HG03135 (cell line): ENCODE results near the gene CASP7.

Experiments used
- ATAC-seq: cut with Tn5 transposase; IDR thresholded peaks from one replicate; pipeline ENCODE4 v1.9.1; 2021; ENCODE audit warnings: mild to moderate bottlenecking, moderate library complexity; ENCODE audit not compliant: unreplicated experiment

The CASP7 gene

DNA sequence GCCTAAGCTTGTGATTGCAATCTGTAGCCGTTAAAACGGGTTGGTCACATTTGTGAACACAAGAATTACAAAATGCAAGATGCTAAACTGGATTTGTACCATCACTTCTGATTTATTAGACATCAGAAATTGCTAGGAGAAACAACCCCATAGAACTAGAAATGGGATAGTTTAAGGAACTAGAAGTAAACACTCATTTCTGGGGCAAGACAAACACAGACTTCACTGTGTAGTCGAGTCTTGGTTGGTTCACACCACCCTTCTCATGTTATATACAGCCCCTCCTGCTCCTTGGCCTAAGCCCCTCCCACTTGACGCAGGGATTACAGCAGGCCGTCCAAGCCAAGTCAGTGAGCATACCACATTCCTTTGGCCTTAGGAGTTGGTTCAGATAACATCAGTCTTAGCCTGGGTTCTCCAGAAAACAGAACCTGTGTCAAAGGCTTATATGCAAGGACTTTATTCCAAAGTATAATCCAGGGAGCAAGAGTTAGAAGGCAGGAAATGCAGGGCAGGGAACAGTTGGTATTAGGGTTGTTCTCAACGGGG, 13.8 kb upstream of the CASP7 start:
- no peak for ATAC-seq

GRCh38 chr10:113666682-113667252, 12.9 kb upstream of the CASP7 start:
- ATAC-seq = no peak

GRCh38 chr10:113680190-113681111, 739 bp downstream of the CASP7 start:
- ATAC-seq = peak; percentile 9

- peak; percentile 61 for ATAC-seq
Observed at GRCh38 chr10:113681533-113682470, 2.1 kb downstream of the CASP7 start.

GRCh38 chr10:113683300-113683699, 3.6 kb downstream of the CASP7 start:
- no peak for ATAC-seq

DNA sequence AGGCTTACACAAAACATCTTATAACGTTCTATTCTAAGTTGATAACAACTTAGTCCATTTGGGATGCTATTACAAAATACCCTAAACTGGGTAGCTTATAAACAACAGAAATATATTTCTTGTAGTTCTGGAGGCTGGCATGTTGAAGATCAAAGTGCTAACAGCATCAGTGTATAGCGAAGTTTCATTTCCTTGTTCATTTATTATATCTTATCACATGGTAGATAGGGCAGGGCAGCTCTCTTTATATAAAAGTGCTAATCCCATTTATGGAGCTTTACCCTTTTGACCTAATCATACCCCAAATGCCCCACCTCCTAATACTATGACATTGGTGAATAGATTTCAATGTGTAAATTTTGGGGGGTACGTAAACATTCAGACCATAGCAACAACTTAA, 6.3 kb downstream of the CASP7 start:
- ATAC-seq = no peak

DNA sequence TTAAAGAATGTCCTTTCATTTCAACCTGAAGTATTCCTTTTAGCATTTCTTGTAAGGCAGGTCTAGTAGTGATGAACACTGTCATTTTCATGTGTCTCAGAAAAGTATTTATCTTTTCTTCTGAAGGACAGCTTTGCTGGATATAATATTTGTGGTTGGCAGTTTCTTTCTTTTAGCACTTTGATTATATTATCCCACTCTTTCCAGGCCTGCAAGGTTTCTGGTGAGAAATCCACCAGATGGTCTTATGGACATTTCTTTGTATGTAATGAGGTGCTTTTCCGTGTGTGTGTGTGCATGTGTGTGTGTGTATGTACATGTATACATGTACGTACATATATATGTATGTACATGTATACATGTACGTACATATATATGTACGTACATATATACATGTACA, 7.3 kb downstream of the CASP7 start:
- ATAC-seq = no peak

GRCh38 chr10:113689057-113689456, 9.3 kb downstream of the CASP7 start:
- ATAC-seq = no peak

DNA sequence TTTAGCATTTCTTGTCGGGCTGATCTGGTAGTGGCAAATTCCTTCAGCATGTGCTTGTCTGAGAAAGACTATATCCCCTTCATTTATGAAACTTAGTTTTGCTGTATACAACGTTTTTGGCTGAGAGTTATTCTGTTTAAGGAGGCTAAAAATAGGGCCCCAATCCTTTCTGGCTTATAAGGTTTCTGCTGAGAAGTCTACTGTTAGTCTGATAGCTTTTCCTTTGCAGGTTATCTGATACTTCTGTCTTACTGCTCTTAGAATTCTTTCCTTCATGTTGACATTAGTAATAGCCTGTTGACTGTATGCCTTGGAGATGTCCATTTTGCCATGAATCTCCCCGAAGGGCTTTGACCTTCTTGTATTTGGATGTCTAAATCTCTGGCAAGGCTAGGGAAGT, 9.9 kb downstream of the CASP7 start:
- ATAC-seq = no peak

DNA sequence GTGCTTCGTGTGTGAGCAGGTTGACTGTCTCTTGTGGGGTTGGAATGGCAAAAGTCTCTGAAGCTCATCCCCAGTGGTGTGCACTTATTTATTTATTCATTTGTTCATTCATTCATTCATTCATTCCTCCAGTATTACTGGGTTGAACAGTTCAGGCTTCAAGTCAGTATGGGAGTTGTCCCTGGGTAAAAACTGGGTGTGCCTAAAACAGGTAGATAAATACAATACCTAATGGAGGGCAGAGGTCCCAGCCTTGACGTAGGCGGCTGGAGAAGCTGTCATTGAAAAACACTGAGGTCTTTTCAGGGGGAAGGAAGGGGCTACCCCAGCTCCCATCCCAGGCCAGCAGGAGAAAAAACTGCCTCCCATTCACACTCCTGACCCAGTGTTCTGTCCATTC, 11.0 kb downstream of the CASP7 start:
- ATAC-seq = no peak

DNA sequence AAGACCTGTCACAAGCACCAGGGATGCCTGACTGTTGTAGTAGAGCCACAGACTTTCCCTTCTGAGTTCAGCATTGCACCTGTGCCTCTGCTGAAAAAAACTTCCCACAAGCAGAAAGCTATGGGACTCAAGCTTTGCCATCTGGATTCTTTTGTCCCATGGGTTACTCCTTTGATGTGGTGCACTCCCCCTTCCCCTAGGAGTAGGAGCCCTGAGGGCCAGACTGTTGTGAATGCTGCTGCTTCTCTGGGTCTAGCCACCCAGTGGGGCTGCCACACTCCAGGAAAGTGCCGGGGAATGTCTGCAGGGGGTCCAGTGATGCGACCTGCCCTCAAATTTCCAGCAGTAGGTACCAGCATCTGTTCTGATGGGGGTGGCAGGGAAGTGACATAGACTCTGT, 11.7 kb downstream of the CASP7 start:
- ATAC-seq = no peak

DNA sequence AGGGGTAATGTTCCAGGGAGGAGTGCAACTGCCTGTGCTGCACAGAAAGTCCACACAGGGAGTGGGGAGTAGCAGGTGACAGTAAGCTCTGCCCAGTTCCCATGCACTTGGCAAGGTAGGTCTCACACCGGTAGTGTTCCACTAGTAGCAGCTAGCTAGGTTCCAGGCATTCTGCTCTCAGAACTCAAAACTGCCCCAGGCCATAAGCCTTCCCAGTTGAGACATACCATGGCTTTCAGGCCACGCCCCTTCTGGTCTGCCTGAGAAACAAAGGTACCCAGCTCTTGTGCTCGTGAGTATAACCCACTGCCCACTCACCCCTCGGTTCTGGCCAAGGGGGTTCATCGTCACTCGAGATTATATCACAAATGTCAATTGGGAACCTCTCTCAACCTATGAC, 12.6 kb downstream of the CASP7 start:
- no peak for ATAC-seq

- ATAC-seq = no peak
Observed at GRCh38 chr10:113693348-113693747, 13.6 kb downstream of the CASP7 start.

DNA sequence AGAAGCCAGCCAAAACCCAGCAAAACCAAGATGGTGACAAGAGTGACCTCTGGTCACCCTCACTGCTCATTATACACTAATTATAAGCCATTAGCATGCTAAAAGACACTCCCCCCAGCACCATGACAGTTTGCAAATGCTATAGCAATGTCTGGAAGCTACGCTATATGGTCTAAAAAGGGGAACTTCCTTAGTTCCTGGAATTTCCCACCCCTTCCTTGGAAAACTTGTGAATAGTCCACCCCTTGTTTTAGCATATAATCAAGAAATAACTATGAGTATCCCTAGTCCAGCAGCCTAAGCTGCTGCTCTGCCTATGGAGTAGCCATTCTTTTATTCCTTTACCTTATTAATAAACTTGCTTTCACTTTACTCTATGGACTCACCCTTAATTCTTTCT, 16.0 kb downstream of the CASP7 start:
- ATAC-seq = no peak

- no peak for ATAC-seq
Observed at GRCh38 chr10:113697595-113697994, 17.9 kb downstream of the CASP7 start.

DNA sequence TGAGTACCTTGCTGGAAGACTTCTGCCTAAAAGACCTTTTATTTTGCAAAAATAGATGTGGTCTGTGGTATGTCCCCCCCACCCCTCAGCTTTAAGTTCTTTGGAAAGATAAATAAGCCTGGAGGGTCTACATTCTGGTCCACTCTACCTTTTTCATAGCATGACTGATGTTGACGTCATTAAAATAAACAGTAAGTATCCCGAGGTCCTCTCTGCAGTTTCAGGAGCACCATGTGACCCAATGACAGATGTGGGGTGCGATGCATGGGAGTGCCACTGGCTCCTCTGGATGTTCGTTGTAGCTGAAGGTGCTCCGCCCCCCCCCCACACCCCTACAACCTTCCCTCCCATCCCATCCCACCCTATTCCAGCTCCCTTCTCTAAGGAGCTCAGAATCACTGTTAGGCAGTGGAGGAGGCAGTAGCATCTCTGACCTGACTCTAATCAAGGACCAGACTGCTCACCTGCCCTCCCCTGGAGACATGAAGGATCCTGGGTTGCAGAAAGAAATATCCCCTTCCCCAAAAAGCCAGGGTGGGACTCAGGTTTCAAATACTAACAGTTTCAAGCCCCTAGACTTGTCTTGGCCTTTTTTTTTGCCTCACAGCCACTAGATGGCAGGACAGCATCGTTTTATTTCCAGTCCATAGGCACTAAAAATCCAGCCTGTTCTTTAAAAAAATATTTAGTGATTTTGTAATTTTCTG, 25.1 kb downstream of the CASP7 start:
- no peak for ATAC-seq

GRCh38 chr10:113705344-113705652, 25.6 kb downstream of the CASP7 start:
- ATAC-seq = no peak

DNA sequence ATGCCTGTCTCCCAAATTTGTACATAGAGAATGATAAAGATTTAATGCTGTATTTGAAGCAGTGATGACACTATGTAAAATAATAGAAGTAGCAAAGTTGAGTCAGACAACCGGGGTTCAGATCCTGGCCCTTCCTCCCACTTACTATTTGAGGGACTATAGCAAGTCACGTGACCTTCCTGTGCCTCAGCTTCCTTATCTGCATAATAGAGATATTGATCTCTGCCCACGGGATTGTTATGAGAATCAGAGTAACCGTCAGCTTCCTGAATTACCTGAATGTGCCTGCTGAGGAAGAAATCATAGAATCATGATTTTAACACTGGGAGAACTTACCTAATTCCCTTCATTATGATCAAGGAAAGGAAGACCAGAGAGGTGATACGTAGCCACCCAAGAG, 26.9 kb downstream of the CASP7 start:
- no peak for ATAC-seq

GRCh38 chr10:113708640-113709039, 28.9 kb downstream of the CASP7 start:
- no peak for ATAC-seq

GRCh38 chr10:113709221-113709838, 29.6 kb downstream of the CASP7 start:
- no peak for ATAC-seq
